GM21447 (cell line): ENCODE results near the gene DISP3.
A peak's percentile ranks its signal among the peaks of the same experiment; 100 is the strongest.

Experiments
- ATAC-seq: cut with Tn5 transposase; IDR thresholded peaks from one replicate; pipeline ENCODE4 v1.9.1; 2021; ENCODE audit not compliant: unreplicated experiment

Gene DISP3, protein sequence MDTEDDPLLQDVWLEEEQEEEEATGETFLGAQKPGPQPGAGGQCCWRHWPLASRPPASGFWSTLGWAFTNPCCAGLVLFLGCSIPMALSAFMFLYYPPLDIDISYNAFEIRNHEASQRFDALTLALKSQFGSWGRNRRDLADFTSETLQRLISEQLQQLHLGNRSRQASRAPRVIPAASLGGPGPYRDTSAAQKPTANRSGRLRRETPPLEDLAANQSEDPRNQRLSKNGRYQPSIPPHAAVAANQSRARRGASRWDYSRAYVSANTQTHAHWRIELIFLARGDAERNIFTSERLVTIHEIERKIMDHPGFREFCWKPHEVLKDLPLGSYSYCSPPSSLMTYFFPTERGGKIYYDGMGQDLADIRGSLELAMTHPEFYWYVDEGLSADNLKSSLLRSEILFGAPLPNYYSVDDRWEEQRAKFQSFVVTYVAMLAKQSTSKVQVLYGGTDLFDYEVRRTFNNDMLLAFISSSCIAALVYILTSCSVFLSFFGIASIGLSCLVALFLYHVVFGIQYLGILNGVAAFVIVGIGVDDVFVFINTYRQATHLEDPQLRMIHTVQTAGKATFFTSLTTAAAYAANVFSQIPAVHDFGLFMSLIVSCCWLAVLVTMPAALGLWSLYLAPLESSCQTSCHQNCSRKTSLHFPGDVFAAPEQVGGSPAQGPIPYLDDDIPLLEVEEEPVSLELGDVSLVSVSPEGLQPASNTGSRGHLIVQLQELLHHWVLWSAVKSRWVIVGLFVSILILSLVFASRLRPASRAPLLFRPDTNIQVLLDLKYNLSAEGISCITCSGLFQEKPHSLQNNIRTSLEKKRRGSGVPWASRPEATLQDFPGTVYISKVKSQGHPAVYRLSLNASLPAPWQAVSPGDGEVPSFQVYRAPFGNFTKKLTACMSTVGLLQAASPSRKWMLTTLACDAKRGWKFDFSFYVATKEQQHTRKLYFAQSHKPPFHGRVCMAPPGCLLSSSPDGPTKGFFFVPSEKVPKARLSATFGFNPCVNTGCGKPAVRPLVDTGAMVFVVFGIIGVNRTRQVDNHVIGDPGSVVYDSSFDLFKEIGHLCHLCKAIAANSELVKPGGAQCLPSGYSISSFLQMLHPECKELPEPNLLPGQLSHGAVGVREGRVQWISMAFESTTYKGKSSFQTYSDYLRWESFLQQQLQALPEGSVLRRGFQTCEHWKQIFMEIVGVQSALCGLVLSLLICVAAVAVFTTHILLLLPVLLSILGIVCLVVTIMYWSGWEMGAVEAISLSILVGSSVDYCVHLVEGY (N-terminal part only)

GRCh38 chr1:11478571-11479374 lies at the start of gene DISP3:
DISP3 (plus strand) TSS chr1:11479155; CDS start chr1:11500993, 21,838 bp downstream.
- ATAC-seq: peak; percentile 51

DNA sequence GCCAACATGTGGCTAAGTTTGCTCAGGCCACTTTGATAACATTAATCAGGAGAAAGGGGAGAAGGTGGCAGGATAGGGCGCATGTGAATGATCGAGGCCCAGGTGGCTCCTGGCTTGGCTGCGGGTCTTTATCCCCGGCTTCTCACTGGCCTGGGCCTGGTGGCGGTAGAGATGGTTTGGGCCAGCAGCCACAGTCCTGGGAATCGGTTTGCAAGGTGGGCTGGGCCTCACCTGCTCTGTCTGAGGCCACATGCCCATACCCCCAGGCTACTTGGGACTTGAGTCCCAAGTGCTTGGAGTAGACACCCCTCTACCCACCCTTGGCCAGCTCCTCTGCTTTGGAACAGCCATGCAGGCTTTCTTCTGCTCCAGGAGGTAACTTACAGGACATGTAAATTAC lies 49.7 kb upstream of the DISP3 start:
- no peak for ATAC-seq

DNA sequence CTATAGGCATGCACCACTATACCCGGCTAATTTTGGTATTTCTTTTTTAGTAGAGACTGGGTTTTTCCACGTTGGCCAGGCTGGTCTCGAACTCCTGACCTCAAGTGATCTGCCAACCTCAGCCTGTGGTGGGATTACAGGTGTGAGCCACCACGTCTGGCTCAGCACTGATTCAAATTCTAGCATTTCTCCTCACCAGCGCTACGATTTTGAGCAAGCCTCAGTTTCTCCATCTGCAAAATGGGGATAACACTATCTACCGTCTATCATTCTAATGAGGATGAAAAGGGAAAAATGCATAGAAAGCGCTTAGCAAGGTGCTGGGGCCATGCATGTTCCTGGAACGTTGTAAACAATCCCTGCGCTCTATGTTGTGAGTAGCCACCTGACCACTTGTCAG lies 49.0 kb upstream of the DISP3 start:
- no peak for ATAC-seq

DNA sequence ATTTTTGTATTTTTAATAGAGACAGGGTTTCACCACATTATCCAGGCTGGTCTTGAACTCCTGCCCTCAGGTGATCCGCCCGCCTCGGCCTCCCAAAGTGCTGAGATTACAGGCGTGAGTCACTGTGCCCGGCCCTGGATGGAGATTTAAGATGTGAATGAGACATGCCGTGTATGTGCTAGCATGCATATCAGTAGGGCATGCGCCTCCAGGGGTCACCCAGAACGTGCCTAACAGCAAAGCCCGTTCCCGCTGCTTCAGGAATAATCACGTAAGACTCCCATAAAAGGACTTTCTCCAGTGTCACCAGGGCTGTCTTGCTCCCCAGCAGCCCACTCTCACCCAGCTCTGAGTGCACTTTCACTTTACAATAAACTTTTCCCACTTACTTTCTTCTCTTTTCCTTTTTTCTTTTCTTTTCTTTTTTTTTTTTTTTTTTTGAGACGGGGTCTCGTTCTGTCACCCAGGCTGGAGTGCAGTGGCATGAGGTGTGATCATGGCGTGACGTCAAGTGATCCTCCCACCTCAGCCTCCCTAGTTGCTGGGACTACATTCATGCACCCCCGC lies 46.9 kb upstream of the DISP3 start:
- ATAC-seq: no peak

GRCh38 chr1:11432526-11432925 lies 46.4 kb upstream of the DISP3 start:
- ATAC-seq: no peak

GRCh38 chr1:11434501-11434900 lies 44.5 kb upstream of the DISP3 start:
- ATAC-seq: no peak

GRCh38 chr1:11434926-11435325 lies 44.0 kb upstream of the DISP3 start:
- no peak for ATAC-seq

- no peak for ATAC-seq
These were observed 40.0 kb upstream of the DISP3 start for GRCh38 chr1:11438996-11439395.

DNA sequence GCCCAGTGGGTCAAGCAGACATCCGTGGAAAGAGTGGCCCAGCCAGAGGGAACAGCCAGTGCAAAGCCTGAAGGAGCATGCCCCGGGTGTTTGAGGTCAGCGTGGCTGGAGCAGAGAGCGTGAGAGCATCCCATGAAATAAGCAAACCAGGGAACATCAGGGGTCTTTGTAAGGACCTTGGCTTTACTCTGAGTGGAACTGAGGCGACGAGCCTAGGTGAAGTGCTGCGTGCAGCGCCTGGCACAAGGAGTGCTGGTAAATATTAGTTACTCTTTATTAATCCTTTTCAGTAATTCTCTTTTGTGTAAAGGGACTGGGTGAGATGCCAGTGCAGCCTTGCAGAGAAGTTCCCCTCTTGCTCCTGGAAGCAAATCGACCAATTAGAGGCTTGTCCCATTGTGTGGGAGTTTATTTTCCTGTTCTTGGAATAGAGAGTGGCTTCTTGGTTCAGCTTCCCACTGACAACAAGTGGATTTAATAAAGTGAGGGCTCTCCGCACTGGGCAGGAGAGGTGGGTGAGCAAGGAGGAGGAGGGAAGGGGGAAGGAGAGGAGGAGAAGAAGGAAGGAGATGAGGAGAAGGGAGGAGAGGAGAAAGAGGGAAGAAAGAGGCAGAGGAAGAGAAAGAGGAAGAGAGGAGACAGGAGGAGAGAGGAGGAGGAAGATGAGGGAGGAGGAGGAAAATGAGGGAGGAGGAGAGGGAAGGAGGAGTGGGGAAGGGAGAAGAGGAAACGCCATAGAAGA lies 37.6 kb upstream of the DISP3 start:
- ATAC-seq: no peak

GRCh38 chr1:11443043-11443442 lies 35.9 kb upstream of the DISP3 start:
- no peak for ATAC-seq

GRCh38 chr1:11443961-11444658 lies 34.8 kb upstream of the DISP3 start:
- no peak for ATAC-seq

DNA sequence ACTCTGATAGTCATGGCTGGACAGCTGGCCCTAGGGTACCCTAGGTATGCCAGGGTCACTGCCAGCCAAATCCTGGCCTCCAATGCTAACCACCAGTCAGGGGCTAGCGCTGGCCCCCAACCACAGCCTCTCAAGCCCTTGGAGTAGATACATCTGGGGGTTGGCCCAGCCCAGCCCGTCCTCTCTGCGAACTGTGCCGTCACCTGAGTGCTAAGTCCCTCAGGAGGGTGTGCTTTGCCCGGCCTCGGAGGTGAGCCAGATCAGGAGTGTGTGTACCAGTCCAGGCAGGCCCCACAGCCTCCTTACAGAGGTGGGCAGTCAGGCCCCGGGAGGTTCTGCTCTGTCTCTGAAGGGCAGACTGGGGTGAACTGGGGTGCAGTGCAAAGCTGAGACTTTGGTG lies 34.0 kb upstream of the DISP3 start:
- no peak for ATAC-seq

GRCh38 chr1:11447903-11448302 lies 31.1 kb upstream of the DISP3 start:
- no peak for ATAC-seq

- no peak for ATAC-seq
These were observed 30.4 kb upstream of the DISP3 start for GRCh38 chr1:11448373-11449099.

- ATAC-seq: no peak
These were observed 29.9 kb upstream of the DISP3 start for GRCh38 chr1:11449100-11449403.

- no peak for ATAC-seq
These were observed 28.6 kb upstream of the DISP3 start for GRCh38 chr1:11450310-11450709.

DNA sequence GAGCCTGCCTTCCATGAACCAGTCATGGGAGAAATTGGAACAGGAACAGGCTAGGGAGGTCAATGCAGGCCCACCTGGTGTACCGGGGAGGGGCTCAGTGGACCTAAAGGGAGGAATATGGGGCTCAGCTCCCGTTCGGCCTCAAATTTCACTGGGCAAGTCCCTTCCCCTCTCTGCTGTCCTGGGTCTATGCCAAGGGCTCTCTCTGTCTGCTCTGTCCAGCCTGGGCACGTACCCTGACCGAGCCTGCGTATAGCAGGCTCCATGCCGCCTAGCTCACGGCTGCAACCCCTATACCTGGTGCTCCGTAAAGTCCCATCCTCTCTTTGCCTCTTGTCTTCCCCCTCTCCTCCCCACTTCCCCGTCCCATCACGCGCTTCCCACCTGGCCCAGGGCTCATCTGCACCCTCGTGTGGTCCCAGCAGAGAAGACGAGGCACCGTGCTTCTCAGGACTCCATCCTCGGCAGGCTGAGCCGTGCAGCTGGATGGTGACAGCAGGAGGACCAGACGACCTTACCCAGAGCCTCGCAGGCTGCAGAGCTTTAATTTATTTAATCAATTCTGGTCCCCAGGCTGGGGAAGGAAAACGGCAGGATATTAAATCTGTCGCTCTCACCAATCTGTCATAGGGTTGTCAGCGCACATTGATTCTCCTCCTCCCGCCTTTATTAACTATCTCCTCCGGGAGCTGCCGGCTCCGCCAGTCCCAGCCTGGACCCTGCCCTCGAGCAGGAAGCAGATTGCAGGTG lies 25.0 kb upstream of the DISP3 start:
- ATAC-seq: no peak
